Measurements from ENCODE around the gene NUP98. TPM values are rescaled to one million over a fixed set of nuclear protein-coding genes. Genes with fewer than 3 reads are reported as not detected.

NUP98 gene
- total RNA-seq, 1 donor from 2014 or later: 85.3 TPM

DNA sequence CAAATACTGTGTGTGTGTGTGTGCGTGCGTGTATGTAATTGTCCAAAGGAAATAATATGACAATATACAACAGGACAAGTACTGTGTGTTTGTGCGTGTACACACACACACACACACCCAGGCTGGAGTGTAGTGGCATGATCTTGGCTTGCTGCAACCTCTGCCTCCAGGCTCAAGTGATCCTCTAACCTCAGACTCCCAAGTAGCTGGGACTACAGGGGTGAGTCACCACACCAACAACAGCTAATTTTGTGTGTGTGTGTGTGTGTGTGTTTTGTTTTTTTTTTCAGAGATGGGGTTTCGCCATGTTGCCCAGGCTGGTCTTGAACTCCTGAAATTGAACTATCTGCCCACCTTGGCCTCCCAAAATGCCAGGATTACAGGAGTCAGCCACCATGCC, 61.5 kb downstream of the NUP98 start:
- no peak for DNase-seq

DNA sequence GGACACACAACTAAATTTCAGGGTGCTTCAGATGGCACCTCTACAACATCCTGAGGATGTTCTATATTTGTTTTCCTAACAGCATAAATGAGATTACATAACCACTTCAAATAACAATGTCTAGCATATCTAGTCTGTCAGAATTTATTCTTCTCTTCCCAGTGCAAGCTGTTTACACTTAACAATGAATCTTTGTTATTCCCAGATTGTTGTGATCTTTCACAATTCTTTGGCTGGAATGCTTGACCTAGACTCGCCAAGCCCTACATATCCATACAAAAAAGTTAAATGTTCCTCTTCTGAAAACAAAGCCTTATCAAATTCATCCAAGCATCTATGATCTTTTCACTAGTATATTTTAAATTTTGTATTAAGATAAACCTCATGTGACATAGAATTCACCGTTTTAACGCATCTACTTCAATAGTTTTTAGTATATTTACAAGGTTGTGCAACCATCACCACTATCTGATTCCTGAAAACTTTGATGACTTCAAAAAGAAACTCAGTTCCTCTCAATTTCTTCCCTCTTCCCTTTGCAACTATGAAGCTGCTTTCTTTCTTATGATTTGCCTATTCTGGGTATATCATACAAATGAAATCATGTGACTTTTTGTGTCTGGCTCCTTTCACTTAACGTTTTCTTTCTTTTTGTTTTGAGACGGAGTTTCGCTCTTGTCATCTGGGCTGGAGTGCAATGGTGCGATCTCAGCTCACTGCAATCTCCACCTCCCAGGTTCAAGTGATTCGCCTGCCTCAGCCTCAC, 64.5 kb downstream of the NUP98 start:
- DNase-seq: no peak

- peak; percentile 22 for DNase-seq
These were observed 74.2 kb downstream of the NUP98 start for GRCh38 chr11:3723014-3723708.

DNA sequence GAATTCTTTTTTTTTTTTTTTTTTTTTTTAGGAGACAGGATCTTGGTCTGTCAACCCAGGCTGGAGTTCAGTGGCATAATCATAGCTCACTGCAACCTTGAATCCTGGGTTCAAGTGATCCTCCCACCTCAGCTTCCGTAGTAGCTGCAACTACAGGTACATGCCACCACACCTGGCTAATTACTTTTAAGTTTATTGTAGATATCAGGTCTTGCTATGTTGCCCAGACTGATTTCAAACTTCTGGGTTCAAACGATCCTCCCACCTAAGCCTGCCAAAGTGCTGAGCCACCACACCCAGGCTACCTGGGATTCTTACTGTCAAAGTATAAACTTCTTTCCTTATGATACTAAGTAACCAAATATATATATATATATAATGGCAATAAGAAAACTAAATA, 75.3 kb downstream of the NUP98 start:
- no peak for DNase-seq

DNA sequence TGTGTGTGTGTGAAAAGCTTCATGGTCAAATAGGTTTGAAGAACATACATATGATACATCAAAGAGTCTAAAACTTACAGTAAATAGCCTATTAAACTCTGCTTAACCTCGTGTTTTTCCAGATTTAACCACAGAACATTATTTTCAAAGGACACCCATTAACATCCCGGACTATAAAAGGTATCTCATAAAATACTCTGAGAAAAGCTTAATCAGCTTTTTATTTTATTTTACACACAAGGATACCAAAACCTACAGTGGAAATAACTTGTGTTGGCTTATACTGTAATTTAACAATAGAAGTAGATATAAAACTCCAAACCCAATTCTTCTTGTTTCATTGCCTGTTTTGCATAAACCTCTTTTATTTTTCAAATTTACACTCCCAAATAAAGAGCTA, 76.4 kb downstream of the NUP98 start:
- no peak for DNase-seq

DNA sequence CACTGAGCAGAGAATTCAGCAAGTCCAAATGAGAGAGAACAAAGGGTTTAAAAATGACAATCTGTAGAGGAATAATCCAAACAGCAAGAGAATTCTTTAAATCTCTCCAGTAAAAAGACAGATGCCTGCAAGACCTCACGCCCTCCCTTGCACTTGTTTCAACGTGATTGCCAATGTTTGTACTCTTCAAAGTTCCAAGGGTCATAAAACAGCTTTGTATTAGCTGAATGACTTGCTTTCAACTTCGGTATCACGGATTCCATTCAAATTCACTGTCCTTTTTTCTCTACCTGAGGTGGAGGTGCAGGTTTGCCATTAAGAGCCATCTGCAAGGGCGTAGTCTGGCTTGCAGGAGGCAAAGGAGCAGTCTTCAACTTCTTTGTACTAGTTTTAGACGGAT, 85.1 kb downstream of the NUP98 start:
- DNase-seq: no peak

- DNase-seq: no peak
These were observed 86.7 kb downstream of the NUP98 start for GRCh38 chr11:3710485-3711259.

- DNase-seq: no peak
These were observed 87.4 kb downstream of the NUP98 start for GRCh38 chr11:3709977-3710376.

GRCh38 chr11:3707176-3707575, 90.2 kb downstream of the NUP98 start:
- DNase-seq: no peak

DNA sequence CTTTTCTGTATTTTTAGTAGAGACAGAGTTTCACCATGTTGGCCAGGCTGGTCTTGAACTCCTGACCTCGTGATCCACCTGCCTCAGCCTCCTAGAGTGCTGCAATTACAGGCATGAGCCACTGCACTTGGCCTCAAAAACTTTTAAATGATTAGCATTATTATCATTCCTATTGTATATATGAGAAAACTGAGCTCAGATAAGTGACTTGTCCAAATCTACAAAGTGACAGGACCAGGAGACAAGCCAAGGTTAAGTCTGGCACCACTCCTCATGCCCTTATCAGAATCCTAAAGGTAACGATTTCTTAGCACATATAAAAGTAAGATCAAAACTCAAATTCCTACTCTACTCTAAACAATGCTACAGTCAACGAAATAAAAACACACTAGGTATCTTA, 94.0 kb downstream of the NUP98 start:
- no peak for DNase-seq

DNA sequence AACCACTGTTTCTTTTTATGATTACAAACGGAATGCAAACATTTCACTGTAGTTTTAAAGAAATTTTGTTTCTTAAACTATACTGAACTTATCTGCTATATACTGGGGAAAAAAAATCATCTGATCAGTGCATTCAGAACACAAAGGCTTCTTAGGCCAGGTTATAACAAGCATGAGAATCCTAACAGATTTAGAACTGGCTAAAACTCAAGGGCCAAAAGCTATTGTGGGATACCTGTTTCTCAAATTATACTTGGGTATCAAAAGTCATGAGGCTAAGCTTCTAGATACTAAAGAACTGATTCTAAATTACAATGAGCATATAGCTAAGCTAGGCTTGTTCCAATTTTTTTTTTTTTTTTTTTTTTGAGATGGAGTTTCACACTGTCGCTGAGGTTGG, 96.4 kb downstream of the NUP98 start:
- DNase-seq: no peak

GRCh38 chr11:3700410-3700809, 96.9 kb downstream of the NUP98 start:
- no peak for DNase-seq

DNA sequence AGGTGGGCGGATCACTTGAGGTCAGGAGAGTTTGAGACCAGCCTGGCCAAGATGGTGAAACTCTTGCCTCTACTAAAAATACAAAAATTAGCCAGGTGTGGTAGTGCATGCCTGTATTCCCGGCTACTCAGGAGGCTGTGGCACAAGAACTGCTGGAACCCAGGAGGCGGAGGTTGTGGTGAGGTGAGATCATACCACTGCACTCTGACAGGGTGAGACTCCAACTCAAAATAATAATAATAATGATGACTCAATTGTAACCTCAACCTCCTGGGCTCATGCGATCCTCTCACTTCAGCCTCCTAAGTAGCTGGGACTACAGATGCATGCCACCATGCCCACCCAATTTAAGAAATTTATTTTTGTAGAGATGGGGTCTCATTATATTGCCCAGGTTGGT, 110.6 kb downstream of the NUP98 start:
- no peak for DNase-seq

DNA sequence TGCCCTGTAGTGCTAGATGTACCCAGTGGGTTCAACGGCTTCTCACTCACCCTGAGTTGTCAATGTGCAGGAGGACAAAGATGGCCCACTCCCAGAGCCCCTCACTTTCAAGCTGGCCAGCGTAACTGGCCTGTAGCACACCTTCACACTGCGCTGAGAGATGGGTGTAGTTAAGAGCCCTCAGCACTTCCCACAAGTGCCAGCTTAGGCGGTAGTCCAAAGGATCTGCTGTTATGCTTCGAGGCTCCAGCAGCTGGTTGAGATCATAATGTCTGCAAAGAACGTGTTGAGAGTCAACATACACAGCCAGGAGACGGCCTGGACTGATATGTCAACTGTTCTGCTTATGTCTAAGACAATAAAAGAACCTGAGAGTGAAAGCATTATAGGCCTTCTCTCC, 111.4 kb downstream of the NUP98 start:
- no peak for DNase-seq

GRCh38 chr11:3684819-3685172, 112.6 kb downstream of the NUP98 start:
- DNase-seq: no peak

DNA sequence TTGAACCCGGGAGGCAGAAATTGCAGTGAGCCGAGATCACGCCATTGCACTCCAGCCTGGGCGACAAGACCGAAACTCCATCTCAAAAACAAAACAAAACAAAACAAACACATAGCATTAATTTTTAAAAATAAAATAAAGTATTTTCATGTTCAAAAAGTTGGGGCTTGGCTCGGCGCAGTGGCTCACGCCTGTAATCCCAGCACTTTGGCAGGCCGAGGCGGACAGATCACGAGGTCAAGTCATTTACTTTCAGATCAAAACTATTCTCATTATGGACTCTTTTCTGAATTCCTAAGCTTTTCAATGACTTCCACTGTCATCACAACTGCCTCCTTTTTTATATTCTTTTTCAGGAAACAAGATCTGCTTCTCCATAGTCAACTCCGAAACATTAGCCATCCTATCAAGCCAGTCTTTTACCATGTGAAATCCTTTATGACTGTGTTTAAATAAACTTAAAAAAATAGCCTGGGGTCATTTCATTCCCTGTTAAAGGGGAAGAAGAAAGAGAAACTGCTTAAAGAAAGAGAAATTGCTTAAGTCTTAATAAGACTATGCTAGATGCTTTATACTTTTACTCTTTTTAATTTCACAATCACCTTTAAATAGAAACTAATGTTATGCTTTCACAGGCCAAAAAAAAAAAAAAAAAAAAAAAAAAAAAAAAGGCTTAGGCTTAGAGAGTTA, 113.1 kb downstream of the NUP98 start:
- no peak for DNase-seq

- no peak for DNase-seq
These were observed 114.3 kb downstream of the NUP98 start for GRCh38 chr11:3683039-3683438.

DNA sequence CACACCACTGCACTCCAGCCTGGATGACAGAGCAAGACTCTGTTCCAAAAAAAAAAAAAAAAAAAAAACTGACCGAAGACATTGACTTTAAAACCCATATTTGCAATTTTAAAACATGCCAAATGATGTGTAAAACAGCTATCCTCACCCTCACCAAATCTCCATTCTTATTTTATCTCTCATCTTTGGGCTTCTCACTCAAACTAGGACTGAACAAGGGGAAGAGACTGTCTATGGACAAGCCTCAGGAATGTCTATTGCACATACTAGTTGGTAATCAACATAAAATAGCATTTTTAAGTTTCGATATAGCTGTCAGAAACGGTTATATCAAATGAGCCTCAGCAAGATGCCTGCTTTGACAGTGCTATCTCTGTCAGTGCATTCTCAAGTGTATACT, 118.3 kb downstream of the NUP98 start:
- no peak for DNase-seq

GRCh38 chr11:3675971-3676370, 121.4 kb downstream of the NUP98 start:
- DNase-seq: no peak

GRCh38 chr11:3674189-3674588, 123.2 kb downstream of the NUP98 start:
- DNase-seq: no peak

DNA sequence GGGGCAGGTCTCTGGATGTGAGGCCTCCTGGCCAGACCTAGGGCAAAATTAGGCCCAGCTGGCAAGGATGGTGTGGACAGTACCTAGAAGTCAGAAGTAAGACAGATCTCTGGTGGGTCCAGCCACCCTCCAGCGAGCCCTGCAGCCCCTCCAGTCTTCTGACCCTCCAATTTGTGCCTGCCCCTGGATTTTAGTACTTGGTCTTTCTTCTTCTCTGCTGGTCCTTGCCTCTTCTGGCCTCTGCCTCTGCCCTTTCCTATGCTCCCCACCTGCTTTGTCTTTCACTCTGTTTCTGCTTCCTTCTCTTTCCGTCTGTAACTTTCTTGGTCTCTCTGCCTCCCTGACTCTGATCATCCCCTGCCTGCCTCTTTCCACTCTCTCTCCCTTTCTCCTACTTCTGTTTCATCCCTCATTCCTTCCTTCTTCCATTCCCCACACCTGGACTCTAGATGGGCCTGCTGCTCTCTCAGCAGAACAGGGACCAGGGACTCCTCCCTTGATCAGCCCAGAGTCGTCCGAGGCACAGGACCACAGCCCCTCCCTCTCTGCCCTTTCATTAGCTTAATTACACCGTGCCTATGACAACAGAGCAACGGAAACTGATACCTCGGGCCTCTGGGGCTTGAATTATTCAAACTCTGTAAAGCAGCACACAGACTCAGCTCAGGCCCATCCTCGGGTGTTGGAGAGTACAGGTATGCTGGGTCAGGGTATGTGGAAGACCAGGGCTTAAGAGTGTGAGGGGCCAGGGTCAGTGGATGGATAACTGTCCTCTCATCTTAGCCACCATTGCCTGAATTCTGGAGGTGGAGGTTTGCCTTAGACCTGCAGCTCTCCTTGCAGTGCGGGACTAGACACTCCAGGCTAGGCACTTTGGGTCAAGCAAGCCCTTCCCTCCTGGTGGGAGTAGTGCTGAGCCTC, 125.8 kb downstream of the NUP98 start, which contains the start of gene CHRNA10:
CHRNA10 (minus strand) TSS at position 51 of the 921 bp plus-strand sequence. CDS start 72 bp downstream, outside the sequence.
- DNase-seq: no peak

All from skin of body (tissue), 2 donors.